Fibroblast of pulmonary artery (primary cell): ENCODE results near the gene ERH.

ENCODE experiments used
- DNase-seq: peaks from one replicate; pipeline ENCODE4 v3.0.0-alpha.2; 2010; ENCODE audit warnings: low read depth
- H3K4me3 ChIP-seq: replicated peaks from 2 replicates; pipeline ENCODE4 v1.5.1; 2011; ENCODE audit warnings: low read depth, mild to moderate bottlenecking, control low read depth, low read length, moderate library complexity
- CTCF ChIP-seq: IDR thresholded peaks from 2 replicates; pipeline ENCODE4 v1.5.1; 2011; ENCODE audit warnings: mild to moderate bottlenecking, control low read depth, low read length, inconsistent platforms; ENCODE audit errors: missing control alignments

The ERH gene

GRCh38 chr14:69342928-69343525 is 55.1 kb downstream of the ERH start:
- no peak overlapping the region for H3K4me3 ChIP-seq
- TF ChIP-seq CTCF, result no peak
- no peak for DNase-seq

GRCh38 chr14:69339426-69339825 is 58.7 kb downstream of the ERH start:
- no peak for TF ChIP-seq CTCF
- H3K4me3 ChIP-seq, result no peak overlapping the region
- no peak for DNase-seq

- no peak overlapping the region for H3K4me3 ChIP-seq
- no peak for TF ChIP-seq CTCF
- no peak for DNase-seq
Observed at GRCh38 chr14:69337984-69338383, 60.1 kb downstream of the ERH start.

- no peak overlapping the region for H3K4me3 ChIP-seq
- TF ChIP-seq CTCF, result no peak
- DNase-seq, result no peak
Observed at GRCh38 chr14:69335371-69335771, 62.7 kb downstream of the ERH start.

- DNase-seq, result no peak
- no peak overlapping the region for H3K4me3 ChIP-seq
- TF ChIP-seq CTCF, result no peak
Observed at GRCh38 chr14:69334576-69334975, 63.5 kb downstream of the ERH start.

- DNase-seq, result no peak
- TF ChIP-seq CTCF, result no peak
- H3K4me3 ChIP-seq, result no peak overlapping the region
Observed at GRCh38 chr14:69333791-69334337, 64.2 kb downstream of the ERH start.

GRCh38 chr14:69332782-69333395 is 65.2 kb downstream of the ERH start:
- DNase-seq, result no peak
- TF ChIP-seq CTCF, result no peak
- no peak overlapping the region for H3K4me3 ChIP-seq
